Glomerular endothelial cell (primary cell): ENCODE results near the gene TMEM266. TPM values are rescaled to one million over a fixed set of nuclear protein-coding genes. Genes with fewer than 3 reads are reported as not detected.

Experiments
- DNase-seq: peaks from one replicate; pipeline ENCODE4 v3.0.0-alpha.2; 2011; ENCODE audit warnings: low read depth, low spot score; ENCODE audit errors: extremely low read depth
- total RNA-seq: library from RNA; depleted of rRNA; stranded (reverse); fragments of >200 nt; gene quantifications from 2 replicates; pipeline ENCODE4 v1.2.3, GENCODE V29; 2015

Gene TMEM266
- total RNA-seq, 1 donor from 2014 or later: not detected

- no peak for DNase-seq
Observed at GRCh38 chr15:76199106-76200082, 139.6 kb downstream of the TMEM266 start.

GRCh38 chr15:76200083-76200465 lies 140.3 kb downstream of the TMEM266 start:
- DNase-seq: no peak

DNA sequence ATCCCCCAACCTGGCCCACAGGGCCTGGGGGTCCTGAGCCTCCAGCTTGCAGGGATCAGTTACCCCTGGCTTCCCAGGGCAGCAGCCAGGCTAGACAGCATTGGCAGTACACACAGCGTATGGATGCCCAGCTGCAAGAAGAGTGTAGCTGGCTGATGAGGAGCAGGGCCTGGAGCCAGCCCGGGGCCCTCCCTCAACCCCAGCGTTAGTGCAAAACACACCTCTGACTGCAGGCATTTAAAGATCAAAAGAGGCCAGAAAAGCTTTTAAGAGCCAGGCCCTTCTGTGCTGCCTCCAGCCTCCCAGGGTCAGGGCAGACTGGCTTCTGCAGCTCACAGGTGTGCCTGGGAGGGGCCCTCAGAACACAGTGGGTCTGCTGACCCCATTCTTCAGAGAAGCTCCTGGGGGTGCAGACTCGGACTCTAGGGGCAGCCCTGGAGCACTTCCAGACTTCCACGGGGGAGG lies 140.9 kb downstream of the TMEM266 start:
- no peak for DNase-seq

DNA sequence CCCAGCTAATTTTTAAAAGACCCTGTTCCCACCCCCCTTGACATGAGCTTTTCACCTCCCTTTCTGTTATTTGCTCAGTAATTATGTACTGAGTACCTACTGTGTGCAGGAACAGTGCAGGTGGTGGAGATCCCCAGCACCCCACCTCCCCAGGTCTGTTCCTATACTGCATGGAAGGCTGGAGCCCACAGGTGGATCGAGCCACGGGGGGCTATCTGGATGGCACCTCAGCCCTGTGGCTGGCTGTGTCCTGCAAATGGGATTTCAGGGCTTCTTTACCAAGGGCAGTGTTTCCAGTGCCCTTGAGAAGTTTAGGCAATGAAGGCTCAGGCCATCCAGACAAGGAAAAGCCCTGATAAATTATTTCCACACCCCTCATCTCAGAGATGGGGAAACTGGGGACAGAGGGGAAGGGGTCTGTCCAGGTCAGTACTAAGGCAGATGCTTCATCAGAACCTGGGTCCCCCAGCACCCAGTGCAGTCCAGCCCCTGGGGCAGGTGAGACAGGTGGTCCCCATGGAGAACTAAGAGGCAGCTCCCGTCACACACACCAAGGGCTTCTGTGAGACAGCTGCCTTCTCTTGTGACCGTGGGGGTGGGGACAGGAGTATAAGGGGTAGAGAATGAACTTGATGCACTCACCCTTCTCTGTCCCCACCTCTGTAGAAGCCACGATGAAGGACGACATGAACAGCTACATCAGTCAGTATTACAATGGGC lies 141.9 kb downstream of the TMEM266 start:
- DNase-seq: no peak

- DNase-seq: no peak
Observed at GRCh38 chr15:76203346-76204108, 143.7 kb downstream of the TMEM266 start.

GRCh38 chr15:76204109-76204845 lies 144.5 kb downstream of the TMEM266 start:
- DNase-seq: no peak

GRCh38 chr15:76204916-76205460 lies 145.2 kb downstream of the TMEM266 start:
- DNase-seq: no peak

GRCh38 chr15:76206325-76206976 lies 146.7 kb downstream of the TMEM266 start:
- no peak for DNase-seq

DNA sequence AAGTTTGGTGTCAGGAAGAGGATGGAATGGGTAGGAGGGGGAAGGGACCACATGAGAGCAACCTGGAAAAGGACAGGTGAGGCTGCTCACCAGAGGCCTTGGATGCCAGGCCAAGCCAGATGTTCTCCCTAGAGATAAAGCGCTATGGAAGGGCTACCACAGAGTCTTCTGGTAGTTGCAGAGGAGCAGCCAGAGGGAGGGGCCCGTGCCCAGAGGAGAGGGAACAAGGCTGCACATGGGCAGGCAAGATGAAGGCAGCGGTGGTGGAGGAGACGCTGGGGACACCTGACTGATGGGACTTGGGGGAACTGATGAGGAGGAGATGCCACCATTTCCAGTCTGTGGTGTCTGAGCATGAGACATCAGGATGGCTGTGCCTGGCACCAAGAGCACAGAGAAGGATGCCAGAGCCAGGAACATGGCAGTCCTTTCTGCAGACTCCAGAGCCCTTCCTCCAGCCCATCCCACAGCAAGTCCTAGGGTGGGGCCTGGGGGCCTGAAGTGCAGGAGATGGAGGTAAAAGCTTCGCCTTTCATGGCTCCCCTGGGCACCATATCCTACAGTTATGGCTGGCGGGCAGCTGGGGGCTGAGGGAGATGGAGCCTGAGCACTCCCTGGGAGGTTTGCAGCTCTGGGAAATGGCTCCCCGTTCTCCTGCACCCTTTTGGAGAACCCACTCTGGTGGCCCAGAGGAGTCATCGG lies 148.4 kb downstream of the TMEM266 start:
- no peak for DNase-seq

- DNase-seq: no peak
Observed at GRCh38 chr15:76208786-76209424, 149.1 kb downstream of the TMEM266 start.

GRCh38 chr15:76209523-76209922 lies 149.7 kb downstream of the TMEM266 start:
- no peak for DNase-seq

DNA sequence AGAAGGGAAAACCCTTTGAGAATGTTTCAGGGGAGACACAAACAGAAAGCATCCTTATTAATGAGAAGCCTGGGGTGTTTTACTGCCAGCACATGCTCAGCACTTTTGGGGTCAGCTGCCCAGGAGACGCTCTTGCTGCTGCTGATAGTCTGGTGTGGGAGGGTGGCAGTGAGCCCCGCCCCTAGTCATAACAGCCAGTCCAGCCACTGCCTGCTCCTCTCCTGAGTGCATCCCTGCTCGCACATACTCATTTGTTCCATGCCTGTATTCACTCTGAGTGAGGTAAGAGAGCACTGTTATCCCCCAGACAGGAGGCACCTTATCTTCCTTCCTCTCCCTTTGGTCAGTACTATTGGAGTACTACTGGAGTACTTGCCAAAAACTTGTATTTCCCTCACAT lies 150.2 kb downstream of the TMEM266 start:
- no peak for DNase-seq

DNA sequence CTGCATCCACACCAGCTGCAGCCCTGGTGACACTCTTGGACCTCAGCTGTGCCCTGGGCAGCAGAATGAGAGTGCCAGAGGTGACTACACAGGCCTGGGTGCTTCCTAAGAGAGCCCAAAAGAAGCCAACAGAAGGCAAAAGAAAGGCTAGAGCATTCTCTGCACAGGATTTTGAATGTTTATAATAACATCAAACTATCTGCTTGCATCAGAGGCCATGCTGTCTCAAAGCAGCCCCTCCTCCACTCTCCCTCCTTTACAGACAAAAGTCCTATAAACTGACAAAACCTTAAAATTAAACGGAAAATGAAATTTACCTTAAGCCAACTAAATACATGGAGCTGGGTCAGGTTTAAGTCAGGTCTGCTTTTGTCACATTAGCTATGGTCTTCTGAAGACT lies 155.8 kb downstream of the TMEM266 start:
- no peak for DNase-seq

DNA sequence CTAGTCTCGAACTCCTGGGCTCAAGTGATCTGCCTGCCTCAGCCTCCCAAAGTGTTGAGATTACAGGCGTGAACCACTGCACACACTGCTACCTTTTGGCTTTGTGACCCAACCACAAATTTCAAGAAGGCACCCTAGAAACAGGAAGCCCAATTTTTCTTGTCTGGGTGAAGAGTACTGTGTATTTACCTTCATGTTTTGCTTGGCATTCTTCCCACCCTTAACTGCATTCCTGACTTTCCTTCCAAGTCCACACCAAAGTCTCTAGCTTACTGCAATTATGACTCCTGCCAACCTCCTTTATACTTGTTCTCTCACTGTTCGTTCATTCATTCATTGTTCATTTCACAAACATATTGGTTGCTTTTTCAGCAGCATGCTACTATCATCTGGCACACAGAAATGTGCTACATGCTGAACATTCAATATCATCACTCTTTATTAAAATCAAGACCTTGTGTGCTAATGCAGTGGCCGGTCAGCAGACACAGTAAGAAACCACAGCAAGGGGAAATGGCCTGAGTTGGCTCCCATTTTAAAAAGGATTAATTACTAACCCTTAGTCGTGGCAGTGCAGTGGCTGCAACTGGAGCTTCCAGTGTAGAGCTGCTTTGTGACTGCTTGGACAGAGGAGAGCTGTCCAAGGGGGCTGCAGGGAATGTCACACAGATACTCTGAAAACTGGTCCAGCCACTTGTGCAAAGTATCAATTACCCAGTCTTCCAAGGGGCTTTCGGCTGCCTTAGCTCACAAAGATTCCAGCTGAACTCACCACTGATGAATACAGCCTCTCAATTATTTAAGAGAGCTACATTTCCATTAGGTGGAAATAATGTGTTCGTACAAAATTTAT lies 157.5 kb downstream of the TMEM266 start:
- DNase-seq: no peak

GRCh38 chr15:76217882-76218217 lies 158.1 kb downstream of the TMEM266 start:
- no peak for DNase-seq

- DNase-seq: no peak
Observed at GRCh38 chr15:76221085-76221767, 161.4 kb downstream of the TMEM266 start.

GRCh38 chr15:76222159-76222558 lies 162.4 kb downstream of the TMEM266 start:
- no peak for DNase-seq
